Breast epithelium (tissue), 3 donors: Measurements from ENCODE around the gene PTGFRN.

Source experiments
- CTCF ChIP-seq, 3 donors: fragments of 450-650 bp; IDR thresholded peaks; one replicate each; pipeline ENCODE4 v1.5.1; 2016 to 2017; ENCODE audit warnings: antibody characterized with exemption in 3 of 3, mild to moderate bottlenecking in 3 of 3, moderate library complexity in 3 of 3
- POLR2A ChIP-seq: fragments of 450-650 bp; IDR thresholded peaks from one replicate; pipeline ENCODE4 v1.6.1; 2016; ENCODE audit warnings: antibody characterized with exemption, mild to moderate bottlenecking, moderate library complexity
- POLR2AphosphoS5 ChIP-seq, 3 donors: sonication (generic); formaldehyde crosslinking; IDR thresholded peaks; one replicate each; pipeline ENCODE4 v1.6.1; 2017; ENCODE audit warnings: antibody characterized with exemption in 3 of 3

- TF ChIP-seq CTCF (IDR thresholded peaks at IDR 0.05) = no peak
- no peak for TF ChIP-seq POLR2AphosphoS5 (IDR thresholded peaks at IDR 0.05)
- no peak for TF ChIP-seq POLR2A
These were observed 6.9 kb upstream of the PTGFRN start for GRCh38 chr1:116902723-116903383.
